ENCODE data around the gene TBC1D1.

Gene TBC1D1

DNA sequence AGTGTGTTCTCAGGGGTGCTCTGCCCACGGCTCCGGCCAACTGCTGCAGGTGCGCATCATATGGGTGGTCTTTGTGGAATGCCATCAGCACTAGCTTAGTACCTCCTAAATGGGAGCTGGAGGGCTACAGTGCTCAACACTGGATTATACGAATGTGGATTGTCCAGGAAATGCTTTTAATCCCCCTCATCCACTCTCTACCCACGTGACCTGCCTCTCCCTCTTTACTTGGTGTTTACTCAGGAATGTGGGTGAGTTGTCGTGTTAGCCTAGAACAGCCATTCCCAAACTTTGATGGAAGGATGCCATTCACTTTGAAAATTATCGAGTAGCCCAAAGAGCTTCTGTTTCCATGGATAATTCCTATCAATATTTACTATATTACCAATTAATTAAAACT is 220.1 kb downstream of the TBC1D1 start:
- H3K79me2 ChIP-seq (ENCODE audit: control insufficient read depth, low read length) = peaks cover 8% of the 10 kb centered on the region; the same call in 1 of the 2 replicates

DNA sequence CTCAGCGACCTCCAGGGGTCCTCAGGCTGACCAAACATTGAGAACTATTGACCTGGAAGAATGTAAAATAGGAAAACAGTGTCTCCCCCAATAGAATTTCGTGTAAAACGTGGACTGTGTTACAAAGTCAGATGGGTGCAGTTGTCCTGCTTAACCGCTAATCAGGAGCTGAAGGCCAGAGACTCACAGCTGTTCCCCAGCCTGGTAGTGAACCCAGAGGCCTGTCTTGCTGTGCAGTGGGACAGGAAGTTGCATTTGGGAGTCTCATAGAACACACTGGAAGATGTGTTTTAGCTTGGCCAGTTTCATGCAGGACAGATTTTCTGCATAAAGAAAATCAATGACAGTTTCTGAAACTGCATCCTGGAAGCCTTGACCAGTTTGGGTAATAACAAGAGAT is 220.8 kb downstream of the TBC1D1 start:
- no peak overlapping the region for H3K27ac ChIP-seq (ENCODE audit: low read depth, low read length)
- no peaks in the 10 kb centered on the region for H3F3A ChIP-seq (ENCODE audit: control insufficient read depth, insufficient read depth)
- H3K4me3 ChIP-seq (ENCODE audit: low read length) = no peak overlapping the region
- peaks cover 8% of the 10 kb centered on the region; the same call in 1 of the 2 replicates for H3K79me2 ChIP-seq (ENCODE audit: control insufficient read depth, low read length)
- H3K27me3 ChIP-seq (ENCODE audit: control insufficient read depth, low read length) = no peaks in the 10 kb centered on the region
- TF ChIP-seq, protein P1, sequence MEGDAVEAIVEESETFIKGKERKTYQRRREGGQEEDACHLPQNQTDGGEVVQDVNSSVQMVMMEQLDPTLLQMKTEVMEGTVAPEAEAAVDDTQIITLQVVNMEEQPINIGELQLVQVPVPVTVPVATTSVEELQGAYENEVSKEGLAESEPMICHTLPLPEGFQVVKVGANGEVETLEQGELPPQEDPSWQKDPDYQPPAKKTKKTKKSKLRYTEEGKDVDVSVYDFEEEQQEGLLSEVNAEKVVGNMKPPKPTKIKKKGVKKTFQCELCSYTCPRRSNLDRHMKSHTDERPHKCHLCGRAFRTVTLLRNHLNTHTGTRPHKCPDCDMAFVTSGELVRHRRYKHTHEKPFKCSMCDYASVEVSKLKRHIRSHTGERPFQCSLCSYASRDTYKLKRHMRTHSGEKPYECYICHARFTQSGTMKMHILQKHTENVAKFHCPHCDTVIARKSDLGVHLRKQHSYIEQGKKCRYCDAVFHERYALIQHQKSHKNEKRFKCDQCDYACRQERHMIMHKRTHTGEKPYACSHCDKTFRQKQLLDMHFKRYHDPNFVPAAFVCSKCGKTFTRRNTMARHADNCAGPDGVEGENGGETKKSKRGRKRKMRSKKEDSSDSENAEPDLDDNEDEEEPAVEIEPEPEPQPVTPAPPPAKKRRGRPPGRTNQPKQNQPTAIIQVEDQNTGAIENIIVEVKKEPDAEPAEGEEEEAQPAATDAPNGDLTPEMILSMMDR (IDR thresholded peaks at IDR 0.05; ENCODE audit: low read depth, low read length, poor library complexity, severe bottlenecking) = no peak
- TF ChIP-seq EZH2phosphoT487 (IDR thresholded peaks at IDR 0.05; ENCODE audit: borderline replicate concordance, low read length) = no peak
- 0 out of 2 replicates have a peak, but pooled peaks cover 11% of the 10 kb centered on the region for H4K20me1 ChIP-seq (ENCODE audit: control insufficient read depth, insufficient read depth, low read depth, low read length)
- no peaks in the 10 kb centered on the region for H3K4me1 ChIP-seq (ENCODE audit: control insufficient read depth, low read length)
- H3K9me2 ChIP-seq (replicated peaks; ENCODE audit: control insufficient read depth, low read length) = no peaks in the 10 kb centered on the region
- no peaks in the 10 kb centered on the region for H3K9me3 ChIP-seq (ENCODE audit: control insufficient read depth, insufficient read depth, low read length)
- no peak overlapping the region for H3K4me2 ChIP-seq (ENCODE audit: low read length)
- H3K36me3 ChIP-seq (ENCODE audit: control insufficient read depth, low read length) = peaks cover 96% of the 10 kb centered on the region

More for the DNA sequence above, 220.1 kb downstream of the TBC1D1 start:
- Histone ChIP-seq H3K9me2 (replicated peaks; ENCODE audit: control insufficient read depth, low read length) (no peaks in the 10 kb centered on the region), H3K27ac (ENCODE audit: low read depth, low read length) (no peak overlapping the region), H4K20me1 (ENCODE audit: control insufficient read depth, insufficient read depth, low read depth, low read length) (0 out of 2 replicates have a peak, but pooled peaks cover 11% of the 10 kb centered on the region), H3F3A (ENCODE audit: control insufficient read depth, insufficient read depth) (no peaks in the 10 kb centered on the region), H3K4me2 (ENCODE audit: low read length) (no peak overlapping the region), H3K4me1 (ENCODE audit: control insufficient read depth, low read length) (no peaks in the 10 kb centered on the region), H3K36me3 (ENCODE audit: control insufficient read depth, low read length) (peaks cover 96% of the 10 kb centered on the region), H3K9me3 (ENCODE audit: control insufficient read depth, insufficient read depth, low read length) (no peaks in the 10 kb centered on the region), H3K27me3 (ENCODE audit: control insufficient read depth, low read length) (no peaks in the 10 kb centered on the region), H3K4me3 (ENCODE audit: low read length) (no peak overlapping the region)
- no peak for TF ChIP-seq EZH2phosphoT487 (IDR thresholded peaks at IDR 0.05; ENCODE audit: borderline replicate concordance, low read length)
- TF ChIP-seq, protein P1 (IDR thresholded peaks at IDR 0.05; ENCODE audit: low read depth, low read length, poor library complexity, severe bottlenecking) = no peak

DNA sequence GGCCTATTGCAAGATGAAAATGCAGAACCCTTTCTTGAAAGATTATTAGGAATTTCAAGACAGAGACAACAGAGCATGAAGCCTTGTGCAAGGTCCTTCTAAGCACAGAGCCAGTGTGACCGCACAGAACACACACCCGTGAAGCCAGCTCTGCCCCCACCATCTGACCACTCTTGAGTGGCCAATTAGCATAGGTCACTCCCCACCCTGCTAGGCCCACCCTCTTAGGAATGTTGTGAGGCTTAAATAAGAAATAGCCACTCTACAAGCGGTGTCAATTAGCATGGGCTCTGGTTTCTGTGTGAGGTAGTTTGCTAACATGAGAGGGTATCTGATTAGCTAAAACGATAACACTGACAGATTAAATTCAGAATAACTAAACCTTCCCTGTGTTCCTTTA is 222.2 kb downstream of the TBC1D1 start:
- Histone ChIP-seq H3K4me2 (ENCODE audit: low read length) (no peak overlapping the region), H3K36me3 (ENCODE audit: control insufficient read depth, low read length) (peaks cover 97% of the 10 kb centered on the region)
- no peak for TF ChIP-seq EZH2phosphoT487 (IDR thresholded peaks at IDR 0.05; ENCODE audit: borderline replicate concordance, low read length)
- TF ChIP-seq, protein P1 (IDR thresholded peaks at IDR 0.05; ENCODE audit: low read depth, low read length, poor library complexity, severe bottlenecking) = no peak

More for the DNA sequence above, 222.2 kb downstream of the TBC1D1 start:
- Histone ChIP-seq H3K27me3 (ENCODE audit: control insufficient read depth, low read length) (no peaks in the 10 kb centered on the region), H3K79me2 (ENCODE audit: control insufficient read depth, low read length) (peaks cover 8% of the 10 kb centered on the region; the same call in 1 of the 2 replicates), H3F3A (ENCODE audit: control insufficient read depth, insufficient read depth) (no peaks in the 10 kb centered on the region), H3K9me3 (ENCODE audit: control insufficient read depth, insufficient read depth, low read length) (no peaks in the 10 kb centered on the region), H3K9me2 (replicated peaks; ENCODE audit: control insufficient read depth, low read length) (no peaks in the 10 kb centered on the region), H3K4me1 (ENCODE audit: control insufficient read depth, low read length) (no peaks in the 10 kb centered on the region), H4K20me1 (ENCODE audit: control insufficient read depth, insufficient read depth, low read depth, low read length) (0 out of 2 replicates have a peak, but pooled peaks cover 11% of the 10 kb centered on the region), H3K27ac (ENCODE audit: low read depth, low read length) (no peak overlapping the region), H3K4me3 (ENCODE audit: low read length) (no peak overlapping the region)

Measured in DOHH2 (cell line).